Measurements from ENCODE around the gene MARK2. TPM values are rescaled to one million over a fixed set of nuclear protein-coding genes. Genes with fewer than 3 reads are reported as not detected.

The MARK2 gene
- total RNA-seq, result 10 to 100 TPM; 33.8 to 42.7 (median 39.0) TPM
- 10 to 100 TPM; 12.6 to 18.9 TPM for polyA plus RNA-seq
- long read RNA-seq, donor 1, partial matches to known transcripts, result 12 of 34 reads
- long read RNA-seq, donor 1, other reads (novel, unspliced or antisense), result 19 of 34 reads
- long read RNA-seq, donor 2, partial matches to known transcripts, result 10 of 29 reads
- long read RNA-seq, donor 2, other reads (novel, unspliced or antisense), result 19 of 29 reads
- long read RNA-seq, donor 3, transcript MARK2-205 (16 exons, 2,112 nt), result major isoform, 6 of 19 reads
- long read RNA-seq, donor 3, partial matches to known transcripts, result 4 of 19 reads
- long read RNA-seq, donor 3, other reads (novel, unspliced or antisense), result 9 of 19 reads

DNA sequence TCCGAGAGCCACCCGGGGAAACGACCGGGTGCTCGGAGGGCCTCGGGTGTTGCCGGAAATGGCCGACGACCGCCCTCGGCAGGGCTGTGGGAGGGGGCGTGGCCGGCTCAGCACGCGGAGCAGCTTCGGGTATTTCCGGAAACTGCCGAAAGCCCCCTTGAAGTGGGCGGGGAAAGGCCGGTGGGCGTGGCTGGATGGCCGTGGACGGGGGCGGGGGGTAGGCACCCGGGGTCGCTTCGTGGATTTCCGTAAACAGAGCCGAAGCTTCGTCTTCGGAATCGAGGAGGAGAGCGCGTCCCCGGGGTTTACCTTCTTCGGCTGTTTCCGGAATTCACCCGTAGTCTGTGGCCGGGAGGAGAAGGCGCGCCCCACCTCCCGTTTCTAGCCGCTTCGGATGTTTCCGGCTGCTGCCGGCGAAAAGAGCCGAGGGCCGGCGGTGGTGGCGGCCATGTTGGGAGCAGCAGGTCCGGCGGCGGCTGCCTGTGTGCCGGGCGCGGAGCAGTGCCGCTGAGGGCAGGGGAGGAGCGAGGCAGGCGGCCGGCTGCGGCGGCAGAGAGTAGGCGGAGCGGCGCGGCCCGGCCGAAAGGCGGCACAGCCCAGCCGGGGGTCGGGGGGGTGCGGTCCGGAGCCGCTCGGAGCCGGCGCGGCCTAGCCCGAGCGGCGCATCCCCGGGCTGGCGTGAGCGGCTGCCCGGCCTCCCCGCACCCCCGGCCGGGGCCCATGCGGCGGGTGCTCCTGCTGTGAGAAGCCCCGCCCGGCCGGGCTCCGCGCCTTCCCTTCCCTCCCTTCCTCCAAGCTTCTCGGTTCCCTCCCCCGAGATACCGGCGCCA lies at the start of gene MARK2:
MARK2 (plus strand) TSS at position 433 of the 830 bp plus-strand sequence; CDS start at position 830, 397 bp downstream.
- Histone ChIP-seq H3K4me3 (peak within 1 kb of the TSS; percentile 54 to 97 (median 92)), H3K4me1 (peaks cover 17 to 59% (median 53%) of the 10 kb centered on the region in 9 donors), H3K27me3 (no peaks in the 10 kb centered on the region), H3K27ac (peak within 1 kb of the TSS; percentile 70 to 95 (median 86)), H3K36me3 (peaks cover 0 to 26% (median 0%) of the 10 kb centered on the region in 9 donors), H3K9me3 (no peaks in the 10 kb centered on the region)
- ATAC-seq (peak; percentile 90 to 96 (median 94)), DNase-seq (peak; percentile 98 to 99)
- TF ChIP-seq, protein P1, sequence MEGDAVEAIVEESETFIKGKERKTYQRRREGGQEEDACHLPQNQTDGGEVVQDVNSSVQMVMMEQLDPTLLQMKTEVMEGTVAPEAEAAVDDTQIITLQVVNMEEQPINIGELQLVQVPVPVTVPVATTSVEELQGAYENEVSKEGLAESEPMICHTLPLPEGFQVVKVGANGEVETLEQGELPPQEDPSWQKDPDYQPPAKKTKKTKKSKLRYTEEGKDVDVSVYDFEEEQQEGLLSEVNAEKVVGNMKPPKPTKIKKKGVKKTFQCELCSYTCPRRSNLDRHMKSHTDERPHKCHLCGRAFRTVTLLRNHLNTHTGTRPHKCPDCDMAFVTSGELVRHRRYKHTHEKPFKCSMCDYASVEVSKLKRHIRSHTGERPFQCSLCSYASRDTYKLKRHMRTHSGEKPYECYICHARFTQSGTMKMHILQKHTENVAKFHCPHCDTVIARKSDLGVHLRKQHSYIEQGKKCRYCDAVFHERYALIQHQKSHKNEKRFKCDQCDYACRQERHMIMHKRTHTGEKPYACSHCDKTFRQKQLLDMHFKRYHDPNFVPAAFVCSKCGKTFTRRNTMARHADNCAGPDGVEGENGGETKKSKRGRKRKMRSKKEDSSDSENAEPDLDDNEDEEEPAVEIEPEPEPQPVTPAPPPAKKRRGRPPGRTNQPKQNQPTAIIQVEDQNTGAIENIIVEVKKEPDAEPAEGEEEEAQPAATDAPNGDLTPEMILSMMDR (IDR thresholded peaks at IDR 0.05), result no peak
- 0 to 1% methylated on average over 92 to 100 of the region's 100 CpGs for WGBS, 2 donors
- intact Hi-C loops (cut with DNase I), result loop anchor here in 7 of 10 donors (1.0 to 5.0 kb wide), 11 partner anchors 33 to 1443 kb away; partner anchors contain the start of gene ZFTA (in 1 of the 7)

DNA sequence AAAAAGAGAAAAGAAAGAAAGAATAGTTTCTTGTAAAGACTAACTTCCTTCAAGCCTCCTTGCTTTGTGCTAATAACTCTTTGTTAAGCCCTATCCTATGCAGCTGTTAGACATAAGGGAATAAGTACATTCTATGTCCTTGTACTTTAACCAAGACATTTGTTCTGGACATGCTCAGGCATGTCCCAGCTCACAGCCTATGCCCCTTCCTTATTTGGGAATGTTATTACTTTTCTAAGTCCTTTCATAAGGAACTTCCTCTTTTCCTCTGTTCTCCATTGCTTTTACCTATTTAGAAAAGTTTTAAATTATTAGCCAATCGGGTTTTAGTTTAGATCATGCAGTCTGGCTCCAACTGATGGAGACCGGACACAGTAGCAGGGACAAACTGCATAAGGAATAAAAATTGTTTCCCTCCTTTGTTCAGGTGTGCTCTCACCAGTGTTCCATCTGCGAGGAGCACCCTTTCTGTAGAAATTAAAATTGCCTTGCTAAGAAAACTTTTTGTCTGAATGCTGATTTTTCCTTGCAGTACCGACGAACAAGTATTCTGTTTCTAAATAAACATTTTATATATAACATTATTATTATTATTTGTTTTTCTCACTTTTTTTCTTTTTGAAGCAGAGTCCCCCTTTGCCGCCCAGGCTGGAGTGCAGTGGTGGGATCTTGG lies 47.3 kb upstream of the MARK2 start:
- TF ChIP-seq, protein P1 (IDR thresholded peaks at IDR 0.05), result no peak
- intact Hi-C loops (cut with DNase I), result no loop called here
- H3K4me3 ChIP-seq, result no peak overlapping the region
- no peak overlapping the region for H3K27ac ChIP-seq
- no peak for ATAC-seq
- H3K27me3 ChIP-seq, result no peaks in the 10 kb centered on the region
- H3K36me3 ChIP-seq, result no peaks in the 10 kb centered on the region
- no peak for DNase-seq
- 80 to 94% methylated on average over 6 of the region's 6 CpGs for WGBS, 2 donors
- H3K4me1 ChIP-seq, result no peaks in the 10 kb centered on the region
- H3K9me3 ChIP-seq, result peaks cover 0 to 35% (median 17%) of the 10 kb centered on the region in 11 donors

DNA sequence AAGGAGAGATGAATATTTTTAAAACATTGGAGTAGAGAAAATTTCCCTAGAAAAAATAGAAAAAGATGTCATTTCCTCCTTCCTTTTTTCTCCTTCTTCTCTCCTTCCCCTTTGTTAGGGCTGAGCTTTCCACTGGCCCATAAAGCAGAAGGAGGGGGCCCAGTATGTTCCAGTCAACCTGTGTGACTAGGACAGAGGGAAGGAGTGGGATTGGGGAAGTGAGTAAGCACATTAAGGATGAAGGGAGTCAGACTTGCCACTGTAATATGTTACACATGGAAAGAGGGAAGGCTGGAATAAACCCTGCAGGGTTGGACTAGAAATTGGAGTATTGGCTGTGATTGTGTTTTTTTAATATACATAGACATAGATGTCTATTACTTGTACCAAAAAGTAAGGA lies 45.7 kb upstream of the MARK2 start:
- TF ChIP-seq, protein P1 (IDR thresholded peaks at IDR 0.05), result no peak
- DNase-seq (no peak), ATAC-seq (no peak)
- H3K27me3 ChIP-seq, result no peaks in the 10 kb centered on the region
- H3K36me3 ChIP-seq, result no peaks in the 10 kb centered on the region
- intact Hi-C loops (cut with DNase I), result no loop called here
- no peak overlapping the region for H3K4me3 ChIP-seq
- peaks cover 0 to 35% (median 17%) of the 10 kb centered on the region in 11 donors for H3K9me3 ChIP-seq
- H3K4me1 ChIP-seq, result no peaks in the 10 kb centered on the region
- no peak overlapping the region for H3K27ac ChIP-seq

DNA sequence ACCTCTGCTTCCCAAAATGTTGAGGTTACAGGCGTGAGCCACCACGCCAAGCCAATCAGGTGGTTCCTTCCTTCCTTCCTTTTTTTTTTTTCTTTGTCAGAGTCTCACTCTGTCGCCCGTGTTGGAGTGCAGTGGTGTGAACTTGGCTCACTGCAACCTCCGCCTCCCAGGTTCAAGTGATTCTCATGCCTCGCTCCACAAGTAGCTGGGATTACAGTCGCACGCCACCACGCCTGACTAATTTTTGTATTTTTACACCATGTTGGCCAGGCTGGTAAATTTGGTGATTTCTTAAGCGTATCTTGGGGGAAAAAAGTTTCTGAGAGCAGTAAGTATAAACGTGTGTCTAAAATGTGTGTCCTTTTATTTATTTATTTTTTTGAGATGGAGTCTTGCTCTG lies 43.8 kb upstream of the MARK2 start:
- Histone ChIP-seq H3K36me3 (no peaks in the 10 kb centered on the region), H3K9me3 (peaks cover 0 to 32% (median 17%) of the 10 kb centered on the region in 11 donors), H3K4me1 (no peaks in the 10 kb centered on the region), H3K4me3 (no peak overlapping the region), H3K27ac (no peak overlapping the region), H3K27me3 (no peaks in the 10 kb centered on the region)
- TF ChIP-seq, protein P1 (IDR thresholded peaks at IDR 0.05), result no peak
- intact Hi-C loops (cut with DNase I), result no loop called here
- ATAC-seq, result no peak
- no peak for DNase-seq
- 76 to 79% methylated on average over 11 of the region's 11 CpGs for WGBS, 2 donors

Data from heart right ventricle (tissue), 16 donors.